Sigmoid colon (tissue), 4 donors: Measurements from ENCODE around the gene TMEM121B.

ENCODE experiments used
- CTCF ChIP-seq, 4 experiments: fragments of 450-650 bp in 3 of 4; fragments of 200-600 bp in 1 of 4; IDR thresholded peaks; one replicate each; pipeline ENCODE4 v1.5.1; 2016 to 2019; ENCODE audit warnings: antibody characterized with exemption in 4 of 4, mild to moderate bottlenecking in 3 of 4, moderate library complexity in 2 of 4
- EP300 ChIP-seq, 4 donors: sonication (generic); formaldehyde crosslinking; IDR thresholded peaks; one replicate each; pipeline ENCODE4 v1.6.1; 2017; ENCODE audit warnings: antibody characterized with exemption in 4 of 4
- POLR2A ChIP-seq, 2 donors: fragments of 450-650 bp; IDR thresholded peaks; one replicate each; pipeline ENCODE4 v1.6.1; 2016; ENCODE audit warnings: antibody characterized with exemption in 2 of 2, mild to moderate bottlenecking in 2 of 2, moderate library complexity in 2 of 2
- POLR2AphosphoS5 ChIP-seq, 4 donors: sonication (generic); formaldehyde crosslinking; IDR thresholded peaks; one replicate each; pipeline ENCODE4 v1.6.1; 2017; ENCODE audit warnings: antibody characterized with exemption in 4 of 4

GRCh38 chr22:17087498-17088131, 33.5 kb downstream of the TMEM121B start:
- TF ChIP-seq CTCF (IDR thresholded peaks at IDR 0.05) (no peak), POLR2A (IDR thresholded peaks at IDR 0.05) (no peak), EP300 (IDR thresholded peaks at IDR 0.05) (no peak), POLR2AphosphoS5 (IDR thresholded peaks at IDR 0.05) (no peak)
